ENCODE data around the gene LRMDA.

GRCh38 chr10:76432016-76433012 is 1000.9 kb downstream of the LRMDA start:
- no peak for TF ChIP-seq CTCF (optimal IDR thresholded peaks at IDR 0.05 in 1 of 3, IDR thresholded peaks at IDR 0.05 in 1 of 3, conservative IDR thresholded peaks at IDR 0.05 in 1 of 3; ENCODE audit: extremely low read depth in 1 of 3, insufficient read depth in 2 of 3, low read length in 3 of 3)
- no peak for TF ChIP-seq EZH2 (IDR thresholded peaks at IDR 0.05; ENCODE audit: low read length)

All from keratinocyte (primary cell).